ENCODE results near the gene AP1AR.

AP1AR gene

GRCh38 chr4:112222219-112222955, 9.2 kb upstream of the AP1AR start:
- no peak for DNase-seq (ENCODE audit: low read depth)

DNA sequence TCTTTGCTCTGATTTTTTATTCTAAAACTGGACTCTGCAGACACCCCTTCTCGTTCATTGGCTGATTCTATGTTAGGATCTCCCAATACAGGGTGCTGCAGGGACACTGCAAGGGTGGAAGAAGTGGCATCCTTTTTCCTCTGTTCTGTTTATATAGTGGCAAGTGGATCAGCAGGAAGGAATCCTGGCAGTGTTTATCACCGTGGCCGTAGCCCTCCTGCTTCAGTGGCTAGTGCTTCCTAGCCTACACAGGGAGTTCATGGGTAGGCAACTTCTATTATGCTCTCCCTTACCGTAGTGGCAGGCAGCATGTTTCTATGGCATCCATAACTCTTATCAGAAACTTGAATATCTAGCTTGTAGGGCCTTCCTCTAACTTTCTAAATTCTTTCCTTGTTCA, 6.4 kb upstream of the AP1AR start:
- DNase-seq (ENCODE audit: low read depth): no peak

DNA sequence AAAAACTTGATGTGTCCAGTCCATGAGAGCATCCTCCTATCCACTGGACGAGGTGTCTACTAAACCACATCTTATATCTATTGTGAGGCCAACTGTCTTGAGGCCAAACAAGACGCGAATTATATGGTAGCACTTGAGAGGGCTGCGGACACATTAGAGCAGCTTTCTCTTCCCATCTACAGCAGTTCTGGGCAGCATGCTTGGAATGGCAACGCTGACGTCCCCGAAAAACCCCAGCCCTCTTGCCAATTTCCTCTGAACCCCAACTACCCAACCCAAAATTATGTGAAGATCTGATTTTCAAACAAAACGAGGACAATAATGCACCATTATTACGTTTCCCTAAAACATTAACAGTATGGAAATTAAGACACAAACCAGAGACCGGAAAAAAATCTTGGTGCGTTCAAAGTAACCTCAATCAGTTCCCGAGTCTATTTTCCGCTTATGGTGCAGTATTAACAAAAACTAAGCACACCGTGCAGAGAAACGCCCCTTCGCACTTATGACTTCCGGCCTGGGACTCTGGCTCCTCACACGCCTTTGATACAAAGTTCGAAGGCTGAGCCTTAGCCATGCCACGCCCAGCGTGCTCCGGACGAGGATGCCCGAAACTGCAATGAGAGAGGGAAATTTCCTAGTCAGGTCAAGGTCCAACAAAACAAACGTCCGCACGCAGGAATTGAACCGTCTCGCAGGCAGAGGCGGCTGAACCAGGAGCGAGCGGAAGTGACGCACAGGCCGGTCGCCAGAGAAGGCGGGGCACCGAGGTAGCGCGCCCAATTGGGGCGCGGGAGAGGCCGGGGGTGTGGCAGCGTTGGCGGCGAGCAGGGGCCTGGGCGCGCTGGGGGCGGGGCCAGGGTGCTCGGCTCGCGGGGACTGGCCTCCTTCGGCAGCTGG, 458 bp upstream of the AP1AR start:
- DNase-seq (ENCODE audit: low read depth): peak; percentile 97

GRCh38 chr4:112234952-112235609, 3.5 kb downstream of the AP1AR start:
- peak; percentile 36 for DNase-seq (ENCODE audit: low read depth)

GRCh38 chr4:112236040-112236439, 4.5 kb downstream of the AP1AR start:
- no peak for DNase-seq (ENCODE audit: low read depth)

- no peak for DNase-seq (ENCODE audit: low read depth)
Measured at GRCh38 chr4:112238833-112239232, 7.2 kb downstream of the AP1AR start.

GRCh38 chr4:112245383-112245782, 13.8 kb downstream of the AP1AR start:
- no peak for DNase-seq (ENCODE audit: low read depth)

DNA sequence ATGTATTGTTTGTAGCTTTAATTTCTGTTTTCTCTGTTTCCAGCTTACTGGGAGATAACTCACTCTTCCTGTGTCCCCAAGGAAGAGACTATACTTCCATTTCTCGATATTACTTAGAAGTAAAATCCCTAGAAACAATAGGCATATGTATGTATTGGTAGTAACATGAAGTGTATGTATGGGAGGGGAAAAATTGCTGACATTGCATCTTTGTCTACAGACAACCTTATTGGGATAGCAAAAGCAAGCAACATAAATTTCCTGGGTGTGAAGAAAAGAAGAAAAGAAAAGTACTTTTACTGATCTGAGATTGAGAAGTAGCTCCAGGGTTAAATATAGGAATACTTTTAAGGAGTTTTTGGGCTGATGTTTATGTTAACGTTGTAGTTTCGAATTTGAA, 15.4 kb downstream of the AP1AR start:
- no peak for DNase-seq (ENCODE audit: low read depth)

DNA sequence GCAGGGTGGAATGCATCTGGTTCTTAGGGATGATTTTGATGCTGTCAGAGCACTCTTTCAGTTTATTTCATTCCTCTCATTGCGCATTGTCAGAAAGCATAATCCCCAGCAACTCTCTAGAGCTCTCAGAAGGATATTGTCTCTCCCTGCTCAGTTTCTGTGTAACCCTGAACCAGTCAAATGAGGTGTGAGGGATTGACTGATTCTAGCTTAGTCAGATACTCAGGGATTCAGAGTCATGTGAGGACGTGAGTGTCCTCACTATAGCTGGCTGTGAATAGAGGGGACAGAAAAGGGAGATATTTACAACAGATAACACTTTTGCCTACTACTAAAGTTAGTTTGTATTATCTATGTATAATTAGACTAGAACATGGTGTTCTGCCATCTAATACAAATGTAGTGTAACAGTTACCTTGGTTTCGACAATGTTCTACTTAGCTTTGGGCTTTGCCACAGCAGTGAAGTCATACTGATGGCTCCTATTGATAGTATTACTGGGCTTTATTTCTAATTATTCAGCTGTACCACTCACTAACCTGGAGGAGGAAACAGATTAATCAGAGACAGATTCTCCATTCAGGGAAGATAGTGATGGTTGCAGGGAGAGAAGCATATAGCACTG, 19.5 kb downstream of the AP1AR start:
- DNase-seq (ENCODE audit: low read depth): no peak

GRCh38 chr4:112252234-112252633, 20.6 kb downstream of the AP1AR start:
- no peak for DNase-seq (ENCODE audit: low read depth)

- no peak for DNase-seq (ENCODE audit: low read depth)
Measured at GRCh38 chr4:112253382-112254000, 21.9 kb downstream of the AP1AR start.

DNA sequence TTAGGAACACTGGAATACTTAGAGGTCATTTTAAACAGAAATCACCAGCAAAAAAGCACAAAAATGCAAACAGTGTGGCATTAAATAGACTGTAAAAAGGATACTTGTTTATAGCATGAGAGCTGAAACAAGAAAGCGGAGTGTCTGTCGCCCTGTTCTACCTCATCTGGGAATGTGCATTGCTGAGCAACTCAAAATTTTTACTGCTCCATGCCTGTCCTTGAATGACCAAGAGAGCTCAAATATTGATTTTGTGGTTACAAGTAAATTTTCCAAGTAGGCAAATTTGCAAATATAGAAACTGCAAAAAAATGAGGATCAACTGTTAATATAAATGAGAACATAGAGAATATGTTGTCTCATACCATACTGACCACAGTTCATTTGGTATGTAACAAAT, 25.5 kb downstream of the AP1AR start:
- no peak for DNase-seq (ENCODE audit: low read depth)

- DNase-seq (ENCODE audit: low read depth): no peak
Measured at GRCh38 chr4:112266823-112267222, 35.2 kb downstream of the AP1AR start.

- DNase-seq (ENCODE audit: low read depth): no peak
Measured at GRCh38 chr4:112270051-112270450, 38.5 kb downstream of the AP1AR start.

GRCh38 chr4:112270640-112271421, 39.2 kb downstream of the AP1AR start:
- DNase-seq (ENCODE audit: low read depth): no peak

DNA sequence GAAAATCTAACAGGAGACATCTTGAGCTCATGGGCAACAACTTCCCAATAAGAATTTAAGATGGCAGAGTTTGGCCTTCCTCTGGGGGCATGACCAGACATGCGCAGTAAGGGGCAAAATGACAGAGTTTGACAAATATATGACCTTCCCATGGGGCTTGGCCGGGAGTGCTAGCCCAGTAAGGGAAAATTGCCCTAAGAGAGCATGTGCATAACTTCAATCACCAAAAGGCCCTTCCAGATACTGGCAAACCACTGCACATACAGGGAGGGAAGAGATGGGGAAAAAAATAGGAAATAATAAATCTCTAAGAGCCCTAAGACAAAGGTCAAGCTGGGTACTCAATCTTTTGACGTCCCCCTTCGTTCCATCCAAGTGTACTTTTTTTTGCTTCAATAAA, 40.7 kb downstream of the AP1AR start:
- no peak for DNase-seq (ENCODE audit: low read depth)

- no peak for DNase-seq (ENCODE audit: low read depth)
Measured at GRCh38 chr4:112274959-112275358, 43.4 kb downstream of the AP1AR start.

- no peak for DNase-seq (ENCODE audit: low read depth)
Measured at GRCh38 chr4:112276113-112276512, 44.5 kb downstream of the AP1AR start.

DNA sequence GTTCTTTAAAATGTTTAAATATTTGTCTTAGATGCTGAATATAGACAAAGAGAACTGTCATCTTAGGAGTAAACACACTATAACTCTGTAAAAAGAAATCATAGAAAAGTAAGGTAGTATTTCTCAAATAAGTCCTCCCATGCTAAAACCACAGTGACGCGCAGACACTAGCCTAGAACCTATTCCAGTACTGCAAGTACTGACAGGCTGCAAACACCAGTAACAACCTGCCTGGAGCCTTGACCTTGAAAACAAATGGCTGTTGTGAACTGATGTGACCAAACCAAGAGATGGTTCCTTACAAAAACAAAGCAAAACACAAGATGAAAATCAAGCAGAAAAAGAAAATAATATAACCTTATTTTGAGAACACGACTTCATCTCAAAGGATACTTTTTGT, 45.6 kb downstream of the AP1AR start:
- DNase-seq (ENCODE audit: low read depth): no peak

GRCh38 chr4:112277705-112278448, 46.3 kb downstream of the AP1AR start:
- DNase-seq (ENCODE audit: low read depth): no peak

All from activated T-cell treated with anti-CD3 and anti-CD28 coated beads for 24 hours (primary cell).